Transverse colon (tissue), 4 donors: ENCODE data around the gene POU5F1. TPM values are rescaled to one million over a fixed set of nuclear protein-coding genes. Genes with fewer than 3 reads are reported as not detected.
A peak's percentile ranks its signal among the peaks of the same experiment; 100 is the strongest.
"Not testable (repeated sequence)": the region's sequence is repeated elsewhere in the genome, so short reads cannot be mapped to it uniquely, and the experiment has no call there.

Experiments
- DNase-seq: peaks from one replicate; pipeline ENCODE4 v3.0.0-alpha.2; 2019
- H3K27ac ChIP-seq, 4 donors: fragments of 200-600 bp; sonication (generic); 2 replicates each; pipeline ENCODE4 v1.5.1; 2016 to 2018; ENCODE audit warnings: inconsistent platforms in 4 of 4
- H3K27me3 ChIP-seq: fragments of 200-600 bp; sonication (generic); 2 replicates; pipeline ENCODE4 v1.5.1; 2017; ENCODE audit warnings: inconsistent platforms
- H3K36me3 ChIP-seq, 4 donors: fragments of 200-600 bp; sonication (generic); 2 replicates each; pipeline ENCODE4 v1.5.1; 2017 to 2019; ENCODE audit warnings: inconsistent platforms in 4 of 4
- H3K4me1 ChIP-seq, 4 donors: fragments of 200-600 bp; sonication (generic); 2 replicates each; pipeline ENCODE4 v1.5.1; 2017 to 2020; ENCODE audit warnings: inconsistent platforms in 4 of 4
- H3K4me3 ChIP-seq, 4 donors: fragments of 200-600 bp; sonication (generic); 1 replicate in 1 of 4; 2 replicates in 3 of 4; pipeline versions ENCODE4 v1.5.1 to v1.6.1; 2017 to 2019; ENCODE audit warnings: inconsistent platforms in 4 of 4
- H3K9me3 ChIP-seq, 2 donors: fragments of 200-600 bp; sonication (generic); 2 replicates each; pipeline ENCODE4 v1.5.1; 2017 to 2019; ENCODE audit warnings: inconsistent platforms in 2 of 2
- CTCF ChIP-seq, 5 experiments: fragments of 200-600 bp in 3 of 5; fragments of 450-650 bp in 2 of 5; sonication (generic) in 3 of 5; IDR thresholded peaks; 1 replicate in 2 of 5; 2 replicates in 3 of 5; pipeline ENCODE4 v1.5.1; 2016 to 2017; ENCODE audit warnings: antibody characterized with exemption in 5 of 5, inconsistent platforms in 3 of 5, mild to moderate bottlenecking in 2 of 5, moderate library complexity in 1 of 5
- EP300 ChIP-seq: sonication (generic); formaldehyde crosslinking; IDR thresholded peaks from one replicate; pipeline ENCODE4 v1.6.1; 2017; ENCODE audit warnings: antibody characterized with exemption, low read depth
- POLR2A ChIP-seq: fragments of 450-650 bp; IDR thresholded peaks from one replicate; pipeline ENCODE4 v1.6.1; 2016; ENCODE audit warnings: antibody characterized with exemption, mild to moderate bottlenecking, moderate library complexity
- POLR2AphosphoS5 ChIP-seq, 3 donors: sonication (generic); formaldehyde crosslinking; IDR thresholded peaks; one replicate each; pipeline ENCODE4 v1.6.1; 2016; ENCODE audit warnings: antibody characterized with exemption in 3 of 3
- WGBS, 2 donors: methylation state at CpG; one replicate each; pipeline ENCODE4 v1.1.5; 2018; ENCODE audit warnings: low coverage in 1 of 2; 5-methylcytosine and 5-hydroxymethylcytosine counted together
- in situ Hi-C, 4 donors: fragments of 200-750 bp; cut with MboI; loops; one replicate each; pipeline versions ENCODE4 v1.15.0 to v1.15.1; 2017; ENCODE audit warnings: low sequenced_read_pairs in 3 of 4, low pct_ligation_motif_present in 1 of 4, low pct_unique_long_range_greater_than_20kb in 1 of 4
- intact Hi-C: fragments of 100-400 bp; cut with DNase I; formaldehyde crosslinking; loops from one replicate; pipeline ENCODE4 v1.15.1; 2023; ENCODE audit warnings: low total_unique reads
- total RNA-seq, 4 donors: library from RNA; depleted of rRNA; stranded (reverse); fragments of >200 nt; gene quantifications; one replicate each; pipeline ENCODE4 v1.1.0, GENCODE V29; 2016

Gene POU5F1
- total RNA-seq, 4 donors from 2014 or later, result 11.5 to 434 (median 29.2) TPM

DNA sequence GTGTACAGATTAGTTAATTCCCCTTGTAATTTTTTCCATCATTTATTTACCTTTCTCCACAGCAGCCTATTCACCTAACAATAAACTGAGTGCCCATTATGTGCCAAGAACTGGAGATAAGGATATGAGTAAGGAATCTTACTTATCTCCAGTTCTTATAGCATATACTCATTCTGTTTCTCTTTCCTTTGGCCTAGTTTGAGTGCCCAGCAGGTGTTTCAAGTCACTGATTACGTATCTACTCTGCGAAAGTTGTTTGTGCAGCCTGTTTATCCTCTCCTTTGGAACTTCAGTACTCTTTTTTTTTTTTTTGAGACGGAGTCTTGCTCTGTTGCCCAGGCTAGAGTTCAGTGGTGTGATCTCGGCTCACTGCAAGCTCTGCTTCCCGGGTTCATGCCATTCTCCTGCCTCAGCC is 17.3 kb upstream of the POU5F1 start:
- 32 to 55% methylated on average over 3 to 5 of the region's 5 CpGs for WGBS, 2 donors
- no peaks in the 10 kb centered on the region for H3K36me3 ChIP-seq
- H3K27ac ChIP-seq, result peak overlapping the region; percentile 86 to 93 (median 90)
- intact Hi-C loops (no loop called here), in situ Hi-C loops (no loop called here)
- H3K27me3 ChIP-seq, result no peaks in the 10 kb centered on the region
- no peak overlapping the region for H3K4me3 ChIP-seq
- H3K4me1 ChIP-seq, result peaks cover 0 to 10% (median 7%) of the 10 kb centered on the region in 4 donors
- TF ChIP-seq POLR2AphosphoS5 (IDR thresholded peaks at IDR 0.05) (peak in 2 of 3 donors; percentile 58 to 76), POLR2A (peak; percentile 34), EP300 (no peak), CTCF (IDR thresholded peaks at IDR 0.05) (no peak)
- H3K9me3 ChIP-seq, result no peaks in the 10 kb centered on the region
- DNase-seq, result no peak

GRCh38 chr6:31186052-31186734 is 15.7 kb upstream of the POU5F1 start:
- TF ChIP-seq POLR2A (peak; percentile 84), EP300 (no peak), POLR2AphosphoS5 (IDR thresholded peaks at IDR 0.05) (peak in 2 of 3 donors; percentile 63 to 76)
- intact Hi-C loops, result no loop called here
- no peaks in the 10 kb centered on the region for H3K9me3 ChIP-seq
- in situ Hi-C loops, result no loop called here
- WGBS, 2 donors, result 55 to 57% methylated on average over 9 to 24 of the region's 24 CpGs
- no peaks in the 10 kb centered on the region for H3K27me3 ChIP-seq
- peaks cover 0 to 10% (median 7%) of the 10 kb centered on the region in 4 donors for H3K4me1 ChIP-seq
- peak overlapping the region; percentile 86 to 93 (median 90) for H3K27ac ChIP-seq
- DNase-seq, result peak; percentile 81
- no peaks in the 10 kb centered on the region for H3K36me3 ChIP-seq
- H3K4me3 ChIP-seq, result peak overlapping the region in 3 of 4 donors; percentile 29 to 47 (median 35)

DNA sequence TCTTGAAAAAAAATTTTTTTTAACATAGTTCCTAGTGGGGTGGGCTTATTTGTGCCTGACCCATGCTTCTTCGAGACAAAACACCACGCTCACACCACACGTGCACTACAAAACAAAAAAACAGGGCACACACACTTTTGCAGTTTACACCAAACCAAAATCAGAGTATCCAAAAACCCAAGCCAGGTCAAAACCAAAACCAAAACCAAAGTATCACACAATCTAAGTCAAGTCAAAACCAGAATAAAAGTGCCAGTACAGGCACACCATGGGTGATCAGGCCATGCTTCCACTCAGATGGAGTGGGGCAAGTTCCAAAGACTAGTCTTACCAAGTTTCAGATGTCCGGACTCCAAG is 15.2 kb upstream of the POU5F1 start:
- H3K27me3 ChIP-seq, H3K9me3 ChIP-seq, H3K36me3 ChIP-seq, in situ Hi-C loops, DNase-seq, intact Hi-C loops: not testable (repeated sequence)
- H3K4me3 ChIP-seq, result peak overlapping the region; percentile 14 to 47 (median 32)
- 16 to 43% methylated on average over 3 to 4 of the region's 4 CpGs for WGBS, 2 donors
- H3K27ac ChIP-seq, result peak overlapping the region; percentile 86 to 93 (median 90)
- H3K4me1 ChIP-seq, result peaks cover 0 to 10% (median 7%) of the 10 kb centered on the region in 4 donors

DNA sequence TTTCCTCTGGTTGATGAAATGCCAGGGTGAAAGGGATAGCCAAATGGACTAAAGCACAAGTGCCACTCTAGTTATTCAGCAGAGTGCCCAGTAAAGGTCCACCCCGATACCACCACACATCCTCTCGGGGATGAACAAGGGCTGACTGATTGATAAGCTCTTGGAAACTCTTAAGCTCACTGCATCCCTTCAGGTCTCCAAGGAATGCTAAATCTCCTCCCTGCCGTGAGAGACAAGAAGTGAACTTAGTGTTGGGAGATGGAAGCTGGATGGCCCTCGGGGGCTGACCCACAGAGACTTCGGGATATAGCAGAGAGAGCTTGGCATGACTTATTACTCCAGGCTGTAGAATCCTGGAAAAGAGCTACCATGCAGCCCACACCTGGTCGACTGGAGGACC is 13.4 kb upstream of the POU5F1 start:
- H3K9me3 ChIP-seq, H3K36me3 ChIP-seq, intact Hi-C loops, DNase-seq, H3K27me3 ChIP-seq, in situ Hi-C loops: not testable (repeated sequence)
- WGBS, 2 donors, result 71% methylated on average over 6 of the region's 6 CpGs; no CpG with 5 or more reads in 1 of the 2 donors
- H3K4me3 ChIP-seq, result peak overlapping the region in 2 of 4 donors; percentile 1 to 47
- H3K27ac ChIP-seq, result peak overlapping the region in 1 of 4 donors; percentile 9
- peaks cover 7 to 21% (median 11%) of the 10 kb centered on the region in 4 donors for H3K4me1 ChIP-seq

GRCh38 chr6:31183287-31183686 is 12.8 kb upstream of the POU5F1 start:
- H3K27me3 ChIP-seq, DNase-seq, in situ Hi-C loops, intact Hi-C loops, H3K9me3 ChIP-seq, H3K36me3 ChIP-seq, H3K27ac ChIP-seq: not testable (repeated sequence)
- H3K4me1 ChIP-seq, result peaks cover 9 to 23% (median 15%) of the 10 kb centered on the region in 4 donors
- 90 to 93% methylated on average over 2 of the region's 2 CpGs for WGBS, 2 donors
- peak overlapping the region in 1 of 4 donors; percentile 47 for H3K4me3 ChIP-seq

DNA sequence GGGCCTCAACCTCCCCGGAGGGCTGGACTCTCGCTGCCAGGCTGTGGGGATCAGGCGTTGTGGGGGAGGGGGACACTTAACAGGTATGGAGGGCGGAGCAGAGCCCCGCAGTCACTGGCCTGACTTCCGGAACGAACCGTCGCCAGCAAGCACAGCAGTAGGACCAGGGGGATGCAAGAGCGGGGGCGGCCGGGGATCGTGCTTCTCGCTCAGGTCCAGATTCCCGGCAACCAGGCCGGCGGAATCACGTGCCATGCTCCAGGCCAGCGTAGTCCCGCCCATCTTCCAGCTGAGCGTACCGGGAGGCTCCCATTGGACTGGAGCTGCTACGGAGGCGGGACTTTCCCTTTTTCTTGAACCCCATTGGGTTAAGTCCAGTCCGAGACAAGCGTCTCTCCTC is 10.0 kb upstream of the POU5F1 start:
- WGBS, 2 donors, result 93% methylated on average over 26 of the region's 26 CpGs; no CpG with 5 or more reads in 1 of the 2 donors
- in situ Hi-C loops, result no loop called here
- no peak for TF ChIP-seq POLR2A
- TF ChIP-seq POLR2AphosphoS5 (IDR thresholded peaks at IDR 0.05), result no peak
- no peak for TF ChIP-seq EP300
- Histone ChIP-seq H3K27me3 (no peaks in the 10 kb centered on the region), H3K4me3 (peak overlapping the region in 3 of 4 donors; percentile 3 to 21 (median 7)), H3K4me1 (peaks cover 4 to 17% (median 11%) of the 10 kb centered on the region in 4 donors), H3K27ac (peak overlapping the region in 1 of 4 donors; percentile 39), H3K36me3 (no peaks in the 10 kb centered on the region), H3K9me3 (no peaks in the 10 kb centered on the region)
- DNase-seq, result no peak
- intact Hi-C loops, result no loop called here
